Measurements from ENCODE around the gene RUSF1.

GRCh38 chr16:31529108-31529936 lies 21.1 kb upstream of the RUSF1 start:
- TF ChIP-seq POLR2A (IDR thresholded peaks at IDR 0.05; ENCODE audit: extremely low read depth, insufficient read length) (no peak), CTCF (IDR thresholded peaks at IDR 0.05; ENCODE audit: low read depth, low read length) (no peak), MAX (IDR thresholded peaks at IDR 0.05; ENCODE audit: low read depth, low read length) (no peak)

Data from NB4 (cell line).